ENCODE measurements around the gene GSTO1. TPM values are rescaled to one million over a fixed set of nuclear protein-coding genes. Genes with fewer than 3 reads are reported as not detected.

Gene GSTO1
- total RNA-seq, 2 donors from 2014 or later: 16.8 to 65.9 TPM

GRCh38 chr10:104316321-104317099 is 61.8 kb downstream of the GSTO1 start:
- no peaks in the 10 kb centered on the region for H3K9me3 ChIP-seq
- WGBS, 2 donors: 76 to 92% methylated on average over 9 of the region's 9 CpGs
- no peak overlapping the region for H3K4me3 ChIP-seq
- DNase-seq (no peak), ATAC-seq (no peak)
- no peaks in the 10 kb centered on the region for H3K27me3 ChIP-seq
- H3K36me3 ChIP-seq (replicated peaks in 1 of 2; ENCODE audit: insufficient read depth in 1 of 2, low read depth in 2 of 2): peaks cover 8 to 19% of the 10 kb centered on the region in 2 donors
- H3K27ac ChIP-seq: no peak overlapping the region
- H3K4me1 ChIP-seq: peaks cover 12% of the 10 kb centered on the region
- TF ChIP-seq, protein P1, sequence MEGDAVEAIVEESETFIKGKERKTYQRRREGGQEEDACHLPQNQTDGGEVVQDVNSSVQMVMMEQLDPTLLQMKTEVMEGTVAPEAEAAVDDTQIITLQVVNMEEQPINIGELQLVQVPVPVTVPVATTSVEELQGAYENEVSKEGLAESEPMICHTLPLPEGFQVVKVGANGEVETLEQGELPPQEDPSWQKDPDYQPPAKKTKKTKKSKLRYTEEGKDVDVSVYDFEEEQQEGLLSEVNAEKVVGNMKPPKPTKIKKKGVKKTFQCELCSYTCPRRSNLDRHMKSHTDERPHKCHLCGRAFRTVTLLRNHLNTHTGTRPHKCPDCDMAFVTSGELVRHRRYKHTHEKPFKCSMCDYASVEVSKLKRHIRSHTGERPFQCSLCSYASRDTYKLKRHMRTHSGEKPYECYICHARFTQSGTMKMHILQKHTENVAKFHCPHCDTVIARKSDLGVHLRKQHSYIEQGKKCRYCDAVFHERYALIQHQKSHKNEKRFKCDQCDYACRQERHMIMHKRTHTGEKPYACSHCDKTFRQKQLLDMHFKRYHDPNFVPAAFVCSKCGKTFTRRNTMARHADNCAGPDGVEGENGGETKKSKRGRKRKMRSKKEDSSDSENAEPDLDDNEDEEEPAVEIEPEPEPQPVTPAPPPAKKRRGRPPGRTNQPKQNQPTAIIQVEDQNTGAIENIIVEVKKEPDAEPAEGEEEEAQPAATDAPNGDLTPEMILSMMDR (IDR thresholded peaks at IDR 0.05): no peak
- TF ChIP-seq POLR2A (IDR thresholded peaks at IDR 0.05): no peak
- intact Hi-C loops (cut with DNase I): no loop called here

MicroRNAs encoded within 50 kb of the gene (microRNA counts, 767-probe panel; counts per million panel counts)
- microRNA hsa-miR-609: 0 to 736 counts per million in 2 donors

Small RNA genes lying within 50 kb of the gene (microRNA-seq; reads per million reads assigned to microRNA genes)
- gene MIR4482 (ENCODE audit: borderline number of aligned reads in 2 of 2, borderline replicate concordance in 2 of 2) (0 reads per million in 2 donors), gene MIR609 (ENCODE audit: borderline number of aligned reads in 2 of 2, borderline replicate concordance in 2 of 2) (0 reads per million in 2 donors)

Small RNA genes lying within 50 kb of the gene (small RNA-seq; reads per million reads assigned to genes)
- not detected for gene MIR4482
- gene MIR609: not detected

Other genes with a start within 250 kb of the GSTO1 start
- gene COL17A1, start 169.0 kb upstream of the GSTO1 start, total RNA-seq: 1 to 10 TPM in 1 of 2 donors, not detected in 1; 3.6 TPM
- gene SFR1, start 132.7 kb upstream of the GSTO1 start, total RNA-seq: 1 to 10 TPM; 3.3 to 5.2 TPM
- 1 to 10 TPM; 2.3 to 4.0 TPM for gene CFAP43, start 22.5 kb upstream of the GSTO1 start, total RNA-seq
- gene GSTO2, start 14.3 kb downstream of the GSTO1 start, total RNA-seq: 10 to 100 TPM in 1 of 2 donors, 1 to 10 TPM in 1; 9.6 to 26.5 TPM
- gene ITPRIP, start 83.6 kb downstream of the GSTO1 start, total RNA-seq: 1 to 10 TPM; 4.7 to 7.9 TPM
- under 1 TPM in 1 of 2 donors, not detected in 1; 0.26 TPM for gene CFAP58, start 98.9 kb downstream of the GSTO1 start, total RNA-seq